HG03575 (cell line): Measurements from ENCODE around the gene TAS1R2.

Source experiments
- ATAC-seq: cut with Tn5 transposase; IDR thresholded peaks from one replicate; pipeline ENCODE4 v1.9.1; 2021; ENCODE audit not compliant: unreplicated experiment, insufficient number of reproducible peaks, low FRiP score; ENCODE audit errors: extremely low read depth

The TAS1R2 gene

DNA sequence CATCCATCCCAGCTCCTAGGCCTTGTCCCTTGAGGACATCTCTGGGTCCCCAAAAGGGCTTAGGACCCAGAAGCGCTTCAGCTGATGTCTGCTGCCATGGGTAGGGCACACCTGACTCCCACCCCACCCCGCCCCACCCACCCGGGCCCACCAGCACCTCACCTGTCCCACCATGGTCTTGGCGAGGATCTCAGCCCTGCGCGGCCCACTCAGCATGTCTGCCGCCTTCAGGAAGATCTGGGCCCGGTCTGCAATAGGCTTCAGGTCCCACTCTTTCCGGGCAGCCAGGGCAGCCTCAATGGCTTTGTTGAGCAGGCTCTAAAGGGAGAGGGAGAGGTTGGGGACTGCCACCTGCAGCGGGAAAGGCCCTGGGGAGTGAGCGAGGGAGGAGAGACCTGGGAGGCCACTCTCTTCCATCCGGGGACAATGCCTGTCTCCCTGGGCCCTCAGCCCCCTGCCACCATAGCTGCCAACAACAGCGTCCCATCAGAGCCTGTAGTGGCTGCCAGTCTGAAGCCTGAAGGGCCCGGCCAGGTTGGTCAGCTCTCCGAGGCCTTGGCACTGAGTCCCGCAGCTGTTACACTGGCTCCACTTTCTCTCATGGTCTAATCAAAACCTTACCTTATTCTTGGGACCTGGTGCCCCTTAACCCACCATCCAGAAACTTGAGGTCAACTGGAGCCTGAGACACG is 26.0 kb upstream of the TAS1R2 start:
- ATAC-seq = no peak

DNA sequence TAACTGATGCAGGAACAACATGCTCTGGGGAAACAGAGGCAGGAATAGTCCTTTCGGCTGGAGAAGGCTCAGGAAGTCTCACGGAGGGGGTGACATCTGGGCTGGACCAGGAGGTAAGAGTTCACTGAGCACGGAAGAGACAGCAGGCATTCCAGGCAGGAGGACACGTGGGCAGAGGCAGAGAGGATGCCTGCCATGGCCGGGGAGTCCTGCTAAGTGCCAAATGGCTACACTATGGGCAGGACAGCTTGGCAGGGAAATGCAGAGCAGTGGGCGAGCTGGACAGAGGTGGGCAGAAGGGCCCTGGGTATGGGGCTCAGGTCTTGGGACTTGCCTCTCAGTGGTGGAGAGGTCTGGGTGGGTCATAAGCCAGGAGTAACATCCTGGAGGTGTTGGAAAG is 25.3 kb upstream of the TAS1R2 start:
- no peak for ATAC-seq

GRCh38 chr1:18884419-18884717 is 24.9 kb upstream of the TAS1R2 start:
- no peak for ATAC-seq

- ATAC-seq = no peak
These were observed 24.4 kb upstream of the TAS1R2 start for GRCh38 chr1:18883636-18884418.

- no peak for ATAC-seq
These were observed 23.6 kb upstream of the TAS1R2 start for GRCh38 chr1:18883079-18883478.

- ATAC-seq = no peak
These were observed 23.0 kb upstream of the TAS1R2 start for GRCh38 chr1:18882486-18882885.

- no peak for ATAC-seq
These were observed 22.4 kb upstream of the TAS1R2 start for GRCh38 chr1:18881642-18882431.

GRCh38 chr1:18881164-18881563 is 21.7 kb upstream of the TAS1R2 start:
- ATAC-seq = no peak

GRCh38 chr1:18880585-18880984 is 21.1 kb upstream of the TAS1R2 start:
- ATAC-seq = no peak

DNA sequence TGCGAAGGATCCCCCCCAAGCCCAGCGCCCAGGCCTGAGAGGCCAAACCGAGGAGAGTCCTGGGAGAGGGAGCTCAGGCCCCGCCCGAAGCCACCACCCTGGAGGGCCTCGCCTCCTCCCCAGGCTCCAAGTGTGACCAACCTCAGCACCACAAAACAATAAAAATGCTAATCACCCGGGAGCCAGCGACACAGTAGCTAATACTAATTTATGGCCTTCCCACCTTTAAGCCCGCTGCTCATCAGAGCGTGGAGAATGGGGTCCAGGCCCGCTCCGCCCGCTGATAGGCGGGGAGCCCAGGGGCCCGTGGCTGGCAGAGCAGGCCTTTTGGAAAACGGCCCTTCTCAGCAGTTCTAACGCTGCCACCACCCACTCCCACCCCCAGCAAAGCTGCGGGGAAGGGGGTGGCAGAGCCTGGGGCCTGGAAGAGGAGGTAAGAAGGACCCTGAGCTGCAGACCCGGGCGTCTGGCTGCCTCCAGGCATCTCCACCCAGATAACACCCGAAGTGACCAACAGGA is 20.4 kb upstream of the TAS1R2 start:
- ATAC-seq = no peak

- no peak for ATAC-seq
These were observed 19.8 kb upstream of the TAS1R2 start for GRCh38 chr1:18879215-18879790.

GRCh38 chr1:18878538-18879214 is 19.2 kb upstream of the TAS1R2 start:
- ATAC-seq = no peak

- no peak for ATAC-seq
These were observed 17.8 kb upstream of the TAS1R2 start for GRCh38 chr1:18877282-18877681.

- ATAC-seq = no peak
These were observed 16.8 kb upstream of the TAS1R2 start for GRCh38 chr1:18876210-18876609.

GRCh38 chr1:18875796-18876128 is 16.3 kb upstream of the TAS1R2 start:
- no peak for ATAC-seq

- ATAC-seq = no peak
These were observed 15.8 kb upstream of the TAS1R2 start for GRCh38 chr1:18875107-18875795.

- no peak for ATAC-seq
These were observed 15.1 kb upstream of the TAS1R2 start for GRCh38 chr1:18874600-18874999.

DNA sequence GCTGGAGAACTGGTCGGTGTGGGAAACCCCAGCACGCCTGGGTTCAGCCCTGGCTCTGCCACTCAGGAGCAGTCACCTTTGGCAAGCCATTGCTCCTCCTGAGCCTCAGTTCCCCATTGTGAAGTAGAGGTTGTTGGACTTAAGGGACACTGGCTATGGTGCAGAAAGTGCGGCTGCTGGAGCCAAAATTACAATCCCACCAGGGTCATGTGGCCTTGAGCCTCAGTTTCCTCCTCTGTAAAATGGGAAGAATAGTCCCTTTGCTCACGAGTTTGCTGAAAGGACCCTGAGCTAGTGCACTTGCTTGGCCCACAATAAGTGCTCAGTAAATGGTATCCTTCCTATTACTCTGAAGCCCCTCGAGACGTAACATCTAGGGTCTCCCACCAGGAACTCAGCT is 14.6 kb upstream of the TAS1R2 start:
- no peak for ATAC-seq
